ENCODE results near the gene ACADS. TPM values are rescaled to one million over a fixed set of nuclear protein-coding genes. Genes with fewer than 3 reads are reported as not detected.

The ACADS gene
- total and polyA plus RNA-seq, 9 of the 15 experiments (the other 6 are each of a cell fraction or from before 2014, with no cell fraction given): 0.06 to 20.3 (median 8.8) TPM

- TF ChIP-seq NONO (IDR thresholded peaks at IDR 0.05; ENCODE audit: low read depth in 2 of 2, low read length in 1 of 2) (no peak; a peak in 1 of 4 replicates), JUNB (CRISPR knock-in tag; conservative IDR thresholded peaks at IDR 0.05) (no peak), NCOA6 (IDR thresholded peaks at IDR 0.05) (no peak), FOS (IDR thresholded peaks at IDR 0.05; ENCODE audit: extremely low read depth, insufficient read length) (peak; percentile 86), STAT5B (CRISPR knock-in tag; IDR thresholded peaks at IDR 0.05) (no peak), SAFB (IDR thresholded peaks at IDR 0.05; ENCODE audit: borderline replicate concordance, low read depth, low read length) (peak; percentile 33; the same call in 1 of the 2 replicates), YBX1 (IDR thresholded peaks at IDR 0.05) (no peak), ZFP36 (IDR thresholded peaks at IDR 0.05; ENCODE audit: low read depth, low read length, partially characterized antibody) (peak; percentile 5), SRSF3 (IDR thresholded peaks at IDR 0.05; ENCODE audit: insufficient read depth, low read length) (no peak), ZNF77 (CRISPR knock-in tag; IDR thresholded peaks at IDR 0.05) (no peak), GTF2A2 (tag; IDR thresholded peaks at IDR 0.05) (no peak), ZNF398 (CRISPR knock-in tag; IDR thresholded peaks at IDR 0.05) (no peak), PHF20 (IDR thresholded peaks at IDR 0.05; ENCODE audit: partially characterized antibody) (peak; percentile 86), ZNF696 (CRISPR knock-in tag; conservative IDR thresholded peaks at IDR 0.05) (no peak), ELK1 (CRISPR knock-in tag; IDR thresholded peaks at IDR 0.05) (no peak), PHTF2 (CRISPR knock-in tag; IDR thresholded peaks at IDR 0.05) (no peak), ZKSCAN1 (IDR thresholded peaks at IDR 0.05; ENCODE audit: low read depth, low read length) (no peak; the same call in none of the 2 replicates), ZNF75A (CRISPR knock-in tag; IDR thresholded peaks at IDR 0.05) (no peak), HMGXB4 (CRISPR knock-in tag; IDR thresholded peaks at IDR 0.05) (0 out of 2 replicates have a peak, but pooled peaks have one; percentile 35), ZNF583 (CRISPR knock-in tag; IDR thresholded peaks at IDR 0.05) (no peak), ZBTB26 (CRISPR knock-in tag; IDR thresholded peaks at IDR 0.05) (no peak)
Observed at GRCh38 chr12:120686690-120687577, 38.7 kb upstream of the ACADS start, which contains the start of gene MLEC (continued).

Measured in K562 (cell line).